Liver (tissue), 9 donors: ENCODE results near the gene F8. TPM values are rescaled to one million over a fixed set of nuclear protein-coding genes. Genes with fewer than 3 reads are reported as not detected.

Experiments used
- DNase-seq: peaks from one replicate; pipeline ENCODE4 v3.0.0-alpha.2; 2017; ENCODE audit warnings: low spot score
- H3K27ac ChIP-seq, 2 donors: one replicate each; pipeline ENCODE4 v1.7.0; 2013; ENCODE audit warnings: inconsistent platforms in 2 of 2, low read length in 2 of 2, control low read depth in 1 of 2, low read depth in 1 of 2, mild to moderate bottlenecking in 1 of 2
- H3K27me3 ChIP-seq, 4 donors: one replicate each; pipeline versions ENCODE4 v1.6.1 to v1.7.0; 2013; ENCODE audit warnings: low read length in 3 of 4, inconsistent platforms in 1 of 4, mild to moderate bottlenecking in 1 of 4, moderate library complexity in 1 of 4; ENCODE audit not compliant: control insufficient read depth in 4 of 4, insufficient read depth in 4 of 4
- H3K36me3 ChIP-seq, 4 donors: one replicate each; pipeline versions ENCODE4 v1.6.1 to v1.7.0; 2013; ENCODE audit warnings: low read length in 3 of 4, mild to moderate bottlenecking in 3 of 4, low read depth in 1 of 4, moderate library complexity in 1 of 4; ENCODE audit not compliant: control insufficient read depth in 4 of 4, insufficient read depth in 3 of 4
- H3K4me1 ChIP-seq, 4 donors: one replicate each; pipeline versions ENCODE4 v1.6.1 to v1.7.0; 2013; ENCODE audit warnings: low read length in 3 of 4, mild to moderate bottlenecking in 3 of 4, moderate library complexity in 1 of 4; ENCODE audit not compliant: control insufficient read depth in 4 of 4, insufficient read depth in 4 of 4
- H3K4me3 ChIP-seq, 3 donors: one replicate each; pipeline versions ENCODE4 v1.6.1 to v1.7.0; 2013; ENCODE audit warnings: low read length in 3 of 3, control low read depth in 1 of 3, low read depth in 1 of 3, mild to moderate bottlenecking in 1 of 3
- H3K9ac ChIP-seq, 2 donors: one replicate each; pipeline ENCODE4 v1.7.0; 2013; ENCODE audit warnings: low read length in 2 of 2, mild to moderate bottlenecking in 2 of 2, moderate library complexity in 2 of 2, control low read depth in 1 of 2, low read depth in 1 of 2
- H3K9me3 ChIP-seq, 4 donors: one replicate each; pipeline versions ENCODE4 v1.6.1 to v1.7.0; 2013; ENCODE audit warnings: low read length in 3 of 4; ENCODE audit not compliant: control insufficient read depth in 4 of 4
- EGR1 ChIP-seq, 2 donors: IDR thresholded peaks; 2 replicates each; pipeline ENCODE4 v1.6.1; 2016 to 2018; ENCODE audit warnings: antibody characterized with exemption in 2 of 2, low read depth in 2 of 2
- HNF4A ChIP-seq, 2 donors: conservative IDR thresholded peaks; 2 replicates each; pipeline ENCODE4 v1.6.1; 2016; ENCODE audit warnings: antibody characterized with exemption in 2 of 2, mild to moderate bottlenecking in 2 of 2
- HNF4G ChIP-seq: IDR thresholded peaks from 2 replicates; pipeline ENCODE4 v1.6.1; 2016; ENCODE audit warnings: antibody characterized with exemption
- JUND ChIP-seq, 2 donors: IDR thresholded peaks; 2 replicates each; pipeline ENCODE4 v1.6.1; 2016; ENCODE audit warnings: antibody characterized with exemption in 2 of 2
- NR2F2 ChIP-seq: IDR thresholded peaks from 2 replicates; pipeline ENCODE4 v1.6.1; 2016; ENCODE audit warnings: antibody characterized with exemption
- RAD21 ChIP-seq, 2 donors: IDR thresholded peaks; 2 replicates each; pipeline ENCODE4 v1.6.1; 2016; ENCODE audit warnings: antibody characterized with exemption in 2 of 2, mild to moderate bottlenecking in 2 of 2
- RXRA ChIP-seq, 2 donors: IDR thresholded peaks; 2 replicates each; pipeline ENCODE4 v1.6.1; 2017 to 2018; ENCODE audit warnings: antibody characterized with exemption in 2 of 2, mild to moderate bottlenecking in 1 of 2
- SP1 ChIP-seq: IDR thresholded peaks from 2 replicates; pipeline ENCODE4 v1.6.1; 2018; ENCODE audit warnings: antibody characterized with exemption, mild to moderate bottlenecking
- YY1 ChIP-seq: IDR thresholded peaks from 2 replicates; pipeline ENCODE4 v1.6.1; 2016; ENCODE audit warnings: antibody characterized with exemption, mild to moderate bottlenecking
- WGBS: extraction: QIAGEN DNeasy Blood & Tissue Kit; methylation state at CpG from one replicate; pipeline ENCODE4 v1.1.7; 2013; 5-methylcytosine and 5-hydroxymethylcytosine counted together
- polyA plus RNA-seq, 2 donors: library from polyadenylated mRNA; stranded (reverse) in 1 of 2; unstranded in 1 of 2; fragments of 200-250 nt in 1 of 2; fragments of >200 nt in 1 of 2; fragmentation: Nextera tagmentation in 1 of 2; extraction: Ambion mirVana in 1 of 2; gene quantifications; one replicate each; pipeline versions ENCODE4 v1.2.1 to v1.2.3, GENCODE V29; 2013 to 2015
- total RNA-seq, 2 donors: library from RNA; depleted of rRNA; stranded (reverse); fragments of >200 nt; gene quantifications; one replicate each; pipeline ENCODE4 v1.2.3, GENCODE V29; 2014
- TF ChIP-seq, protein P1 (sequence below): fragments of 150-350 bp; IDR thresholded peaks from 2 replicates; pipeline ENCODE4 v1.5.1; 2017; ENCODE audit warnings: improper control_type of control experiment, low read depth, low read length; ENCODE audit not compliant: missing input control
- TF ChIP-seq, protein P2 (sequence below): IDR thresholded peaks from 2 replicates; pipeline ENCODE4 v1.6.1; 2016; ENCODE audit warnings: antibody characterized with exemption, mild to moderate bottlenecking
- TF ChIP-seq, protein P3 (sequence below): IDR thresholded peaks from 2 replicates; pipeline ENCODE4 v1.6.1; 2016; ENCODE audit warnings: antibody characterized with exemption
- TF ChIP-seq, protein P4 (sequence below): IDR thresholded peaks from 2 replicates; pipeline ENCODE4 v1.6.1; 2016; ENCODE audit warnings: antibody characterized with exemption
- donor health status: healthy.
- donor health status: healthy.
- donor health status: healthy.
- donor health status: healthy.
- donor health status: healthy.

Gene F8
- total and polyA plus RNA-seq, 4 donors = 8.0 to 22.3 (median 13.8) TPM

DNA sequence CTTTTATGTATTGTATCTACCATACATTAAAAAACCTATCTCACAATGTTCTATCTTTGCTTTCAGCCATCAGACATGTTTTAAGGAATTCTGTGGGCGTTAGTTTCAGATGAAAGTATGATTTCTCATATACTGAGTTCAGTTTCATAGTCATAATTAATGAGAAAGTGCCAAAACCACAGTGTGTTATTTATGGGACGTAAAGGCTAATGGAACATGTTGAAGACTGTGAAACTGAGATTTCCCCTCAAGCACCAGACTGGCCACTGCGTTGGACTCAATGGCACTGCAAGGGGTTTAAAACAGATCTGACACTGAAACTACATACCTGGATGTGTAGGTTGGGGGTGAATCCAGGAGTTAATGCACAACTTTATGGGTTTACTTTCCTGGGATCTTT is 32.0 kb downstream of the F8 start:
- Histone ChIP-seq H3K9ac (no peak overlapping the region), H3K36me3 (no peaks in the 10 kb centered on the region), H3K27ac (no peak overlapping the region), H3K27me3 (no peaks in the 10 kb centered on the region), H3K9me3 (no peaks in the 10 kb centered on the region), H3K4me3 (no peak overlapping the region), H3K4me1 (peaks cover 0 to 15% (median 12%) of the 10 kb centered on the region in 4 donors)
- DNase-seq = no peak
- TF ChIP-seq, protein P1, sequence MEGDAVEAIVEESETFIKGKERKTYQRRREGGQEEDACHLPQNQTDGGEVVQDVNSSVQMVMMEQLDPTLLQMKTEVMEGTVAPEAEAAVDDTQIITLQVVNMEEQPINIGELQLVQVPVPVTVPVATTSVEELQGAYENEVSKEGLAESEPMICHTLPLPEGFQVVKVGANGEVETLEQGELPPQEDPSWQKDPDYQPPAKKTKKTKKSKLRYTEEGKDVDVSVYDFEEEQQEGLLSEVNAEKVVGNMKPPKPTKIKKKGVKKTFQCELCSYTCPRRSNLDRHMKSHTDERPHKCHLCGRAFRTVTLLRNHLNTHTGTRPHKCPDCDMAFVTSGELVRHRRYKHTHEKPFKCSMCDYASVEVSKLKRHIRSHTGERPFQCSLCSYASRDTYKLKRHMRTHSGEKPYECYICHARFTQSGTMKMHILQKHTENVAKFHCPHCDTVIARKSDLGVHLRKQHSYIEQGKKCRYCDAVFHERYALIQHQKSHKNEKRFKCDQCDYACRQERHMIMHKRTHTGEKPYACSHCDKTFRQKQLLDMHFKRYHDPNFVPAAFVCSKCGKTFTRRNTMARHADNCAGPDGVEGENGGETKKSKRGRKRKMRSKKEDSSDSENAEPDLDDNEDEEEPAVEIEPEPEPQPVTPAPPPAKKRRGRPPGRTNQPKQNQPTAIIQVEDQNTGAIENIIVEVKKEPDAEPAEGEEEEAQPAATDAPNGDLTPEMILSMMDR = no peak
- TF ChIP-seq HNF4G (no peak), NR2F2 (no peak), HNF4A (conservative IDR thresholded peaks at IDR 0.05) (no peak)
- TF ChIP-seq, protein P2, sequence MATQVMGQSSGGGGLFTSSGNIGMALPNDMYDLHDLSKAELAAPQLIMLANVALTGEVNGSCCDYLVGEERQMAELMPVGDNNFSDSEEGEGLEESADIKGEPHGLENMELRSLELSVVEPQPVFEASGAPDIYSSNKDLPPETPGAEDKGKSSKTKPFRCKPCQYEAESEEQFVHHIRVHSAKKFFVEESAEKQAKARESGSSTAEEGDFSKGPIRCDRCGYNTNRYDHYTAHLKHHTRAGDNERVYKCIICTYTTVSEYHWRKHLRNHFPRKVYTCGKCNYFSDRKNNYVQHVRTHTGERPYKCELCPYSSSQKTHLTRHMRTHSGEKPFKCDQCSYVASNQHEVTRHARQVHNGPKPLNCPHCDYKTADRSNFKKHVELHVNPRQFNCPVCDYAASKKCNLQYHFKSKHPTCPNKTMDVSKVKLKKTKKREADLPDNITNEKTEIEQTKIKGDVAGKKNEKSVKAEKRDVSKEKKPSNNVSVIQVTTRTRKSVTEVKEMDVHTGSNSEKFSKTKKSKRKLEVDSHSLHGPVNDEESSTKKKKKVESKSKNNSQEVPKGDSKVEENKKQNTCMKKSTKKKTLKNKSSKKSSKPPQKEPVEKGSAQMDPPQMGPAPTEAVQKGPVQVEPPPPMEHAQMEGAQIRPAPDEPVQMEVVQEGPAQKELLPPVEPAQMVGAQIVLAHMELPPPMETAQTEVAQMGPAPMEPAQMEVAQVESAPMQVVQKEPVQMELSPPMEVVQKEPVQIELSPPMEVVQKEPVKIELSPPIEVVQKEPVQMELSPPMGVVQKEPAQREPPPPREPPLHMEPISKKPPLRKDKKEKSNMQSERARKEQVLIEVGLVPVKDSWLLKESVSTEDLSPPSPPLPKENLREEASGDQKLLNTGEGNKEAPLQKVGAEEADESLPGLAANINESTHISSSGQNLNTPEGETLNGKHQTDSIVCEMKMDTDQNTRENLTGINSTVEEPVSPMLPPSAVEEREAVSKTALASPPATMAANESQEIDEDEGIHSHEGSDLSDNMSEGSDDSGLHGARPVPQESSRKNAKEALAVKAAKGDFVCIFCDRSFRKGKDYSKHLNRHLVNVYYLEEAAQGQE = no peak
- TF ChIP-seq, protein P3, sequence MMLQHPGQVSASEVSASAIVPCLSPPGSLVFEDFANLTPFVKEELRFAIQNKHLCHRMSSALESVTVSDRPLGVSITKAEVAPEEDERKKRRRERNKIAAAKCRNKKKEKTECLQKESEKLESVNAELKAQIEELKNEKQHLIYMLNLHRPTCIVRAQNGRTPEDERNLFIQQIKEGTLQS = no peak
- 89% methylated on average over 3 of the region's 3 CpGs for WGBS

DNA sequence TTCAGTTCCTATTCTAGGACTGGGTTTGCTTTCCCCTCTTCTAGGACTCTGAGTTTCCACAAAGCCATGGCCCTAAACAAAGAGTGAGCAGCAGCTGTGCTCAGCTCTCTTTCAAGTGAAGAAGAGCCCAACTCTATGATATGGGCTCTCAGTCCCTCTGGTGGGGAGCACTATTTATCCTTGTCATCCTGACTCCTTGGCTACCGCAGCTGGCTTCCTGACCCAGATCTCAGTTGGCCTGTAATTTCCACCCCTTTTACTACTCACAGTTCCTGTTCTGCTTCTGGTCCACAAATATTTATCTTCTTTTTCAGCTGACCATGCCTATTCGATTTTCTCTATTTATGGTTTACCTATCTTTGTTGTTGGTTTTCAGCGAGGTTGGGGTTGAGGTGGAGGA is 33.8 kb downstream of the F8 start:
- no peaks in the 10 kb centered on the region for H3K9me3 ChIP-seq
- 30% methylated on average over 3 of the region's 3 CpGs for WGBS
- H3K36me3 ChIP-seq = no peaks in the 10 kb centered on the region
- DNase-seq = no peak
- H3K4me3 ChIP-seq = peak overlapping the region in 1 of 3 donors; percentile 15
- H3K27ac ChIP-seq = peak overlapping the region; percentile 59 to 75
- H3K27me3 ChIP-seq = no peaks in the 10 kb centered on the region
- H3K9ac ChIP-seq = no peak overlapping the region
- peaks cover 0 to 15% (median 12%) of the 10 kb centered on the region in 4 donors for H3K4me1 ChIP-seq
- TF ChIP-seq HNF4A (conservative IDR thresholded peaks at IDR 0.05) (peak in 1 of 2 donors; percentile 26), YY1 (no peak), EGR1 (IDR thresholded peaks at IDR 0.05; ENCODE audit: low read depth in 2 of 2) (peak in 1 of 2 donors; percentile 61), JUND (IDR thresholded peaks at IDR 0.05) (peak in 1 of 2 donors; percentile 22), SP1 (peak; percentile 28), RXRA (IDR thresholded peaks at IDR 0.05) (peak in 1 of 2 donors; percentile 56), RAD21 (IDR thresholded peaks at IDR 0.05) (peak; percentile 21 to 53)
- TF ChIP-seq, protein P4, sequence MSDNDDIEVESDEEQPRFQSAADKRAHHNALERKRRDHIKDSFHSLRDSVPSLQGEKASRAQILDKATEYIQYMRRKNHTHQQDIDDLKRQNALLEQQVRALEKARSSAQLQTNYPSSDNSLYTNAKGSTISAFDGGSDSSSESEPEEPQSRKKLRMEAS = peak; percentile 27
- TF ChIP-seq, protein P3 = no peak
- TF ChIP-seq, protein P2 = peak; percentile 46
